NCI-H526 (cell line): ENCODE data around the gene MAN1A1.
A peak's percentile ranks its signal among the peaks of the same experiment; 100 is the strongest.

Experiments
- DNase-seq, 2 experiments: peaks; one replicate each; lab custom pipeline; 2025; lab: John Stamatoyannopoulos, UW

MAN1A1 gene

GRCh38 chr6:119233312-119233984 lies 116.1 kb downstream of the MAN1A1 start:
- no peak for DNase-seq

GRCh38 chr6:119231394-119231793 lies 118.2 kb downstream of the MAN1A1 start:
- no peak for DNase-seq

GRCh38 chr6:119230160-119230559 lies 119.4 kb downstream of the MAN1A1 start:
- no peak for DNase-seq

- no peak for DNase-seq
These were observed 122.2 kb downstream of the MAN1A1 start for GRCh38 chr6:119227377-119227776.

- DNase-seq, result peak in 1 of 2 experiments; percentile 12
These were observed 123.5 kb downstream of the MAN1A1 start for GRCh38 chr6:119226089-119226488.

GRCh38 chr6:119224095-119224701 lies 125.4 kb downstream of the MAN1A1 start:
- no peak for DNase-seq

GRCh38 chr6:119220452-119220851 lies 129.1 kb downstream of the MAN1A1 start:
- DNase-seq, result no peak

- DNase-seq, result no peak
These were observed 131.0 kb downstream of the MAN1A1 start for GRCh38 chr6:119218548-119218947.

GRCh38 chr6:119215885-119216590 lies 133.5 kb downstream of the MAN1A1 start:
- no peak for DNase-seq

GRCh38 chr6:119215309-119215708 lies 134.3 kb downstream of the MAN1A1 start:
- DNase-seq, result no peak

GRCh38 chr6:119210596-119210995 lies 139.0 kb downstream of the MAN1A1 start:
- no peak for DNase-seq

- DNase-seq, result no peak
These were observed 139.9 kb downstream of the MAN1A1 start for GRCh38 chr6:119209452-119210205.

GRCh38 chr6:119207971-119208725 lies 141.4 kb downstream of the MAN1A1 start:
- DNase-seq, result no peak

- DNase-seq, result no peak
These were observed 142.2 kb downstream of the MAN1A1 start for GRCh38 chr6:119207327-119207726.

GRCh38 chr6:119205911-119206618 lies 143.5 kb downstream of the MAN1A1 start:
- DNase-seq, result no peak

GRCh38 chr6:119204719-119205118 lies 144.8 kb downstream of the MAN1A1 start:
- DNase-seq, result no peak

GRCh38 chr6:119201480-119201879 lies 148.1 kb downstream of the MAN1A1 start:
- DNase-seq, result no peak

- no peak for DNase-seq
These were observed 148.9 kb downstream of the MAN1A1 start for GRCh38 chr6:119200512-119201175.

GRCh38 chr6:119197271-119197670 lies 152.3 kb downstream of the MAN1A1 start:
- DNase-seq, result no peak

GRCh38 chr6:119196715-119197114 lies 152.8 kb downstream of the MAN1A1 start:
- no peak for DNase-seq

- no peak for DNase-seq
These were observed 153.7 kb downstream of the MAN1A1 start for GRCh38 chr6:119195848-119196247.
